Hepatic stellate cell (primary cell): ENCODE data around the gene WASF2.
"Not testable (repeated sequence)": the region's sequence is repeated elsewhere in the genome, so short reads cannot be mapped to it uniquely, and the experiment has no call there.

Source experiments
- DNase-seq: peaks from one replicate; pipeline ENCODE4 v3.0.0; 2011; ENCODE audit warnings: low spot score

WASF2 gene

DNA sequence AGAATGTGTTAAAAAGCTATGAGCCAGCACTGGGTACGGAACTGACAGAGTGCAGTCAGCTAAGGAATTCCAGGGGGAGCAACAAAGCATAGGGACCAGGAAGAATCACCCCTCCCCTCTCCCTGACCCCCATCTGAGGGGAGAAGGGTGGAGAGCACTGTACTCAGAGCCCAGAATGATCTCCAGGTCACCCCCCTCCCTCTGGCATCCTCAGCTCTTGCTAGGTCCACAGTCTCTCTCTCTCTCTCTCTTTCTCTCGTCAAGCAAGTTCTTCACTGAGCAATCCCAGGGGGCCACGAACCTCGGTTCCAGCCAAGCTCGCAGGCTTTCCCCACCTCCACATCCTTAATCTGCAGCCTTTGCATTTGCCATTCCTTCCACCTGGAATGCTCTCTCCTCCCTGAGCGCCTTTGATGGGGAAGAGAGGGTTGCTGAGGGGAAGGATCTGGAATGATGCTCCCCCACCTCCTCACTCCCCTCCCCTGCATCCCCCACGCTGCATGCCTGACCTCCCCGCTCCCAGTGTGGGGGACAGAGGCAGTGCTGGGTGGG lies 6.7 kb upstream of the WASF2 start:
- DNase-seq, result peak; percentile 60

DNA sequence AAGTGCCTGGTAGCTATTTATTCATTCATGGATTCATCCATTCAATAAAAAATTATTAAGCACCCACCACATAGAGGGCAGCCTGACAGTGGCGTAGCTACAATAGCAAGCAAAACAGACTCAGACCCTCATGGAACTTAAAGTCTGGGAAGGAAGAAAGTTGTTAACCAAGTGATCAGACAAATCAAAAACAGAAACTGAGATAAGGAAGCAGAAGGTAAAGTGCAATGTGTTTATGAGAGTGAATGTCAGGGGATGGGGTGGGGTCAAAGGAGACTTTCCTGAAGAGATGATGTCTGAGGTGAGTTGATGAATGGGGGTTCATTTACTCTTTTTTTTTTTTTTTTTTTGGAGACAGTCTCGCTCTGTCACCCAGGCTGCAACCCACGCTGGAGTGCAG lies 2.8 kb upstream of the WASF2 start:
- DNase-seq, result no peak

DNA sequence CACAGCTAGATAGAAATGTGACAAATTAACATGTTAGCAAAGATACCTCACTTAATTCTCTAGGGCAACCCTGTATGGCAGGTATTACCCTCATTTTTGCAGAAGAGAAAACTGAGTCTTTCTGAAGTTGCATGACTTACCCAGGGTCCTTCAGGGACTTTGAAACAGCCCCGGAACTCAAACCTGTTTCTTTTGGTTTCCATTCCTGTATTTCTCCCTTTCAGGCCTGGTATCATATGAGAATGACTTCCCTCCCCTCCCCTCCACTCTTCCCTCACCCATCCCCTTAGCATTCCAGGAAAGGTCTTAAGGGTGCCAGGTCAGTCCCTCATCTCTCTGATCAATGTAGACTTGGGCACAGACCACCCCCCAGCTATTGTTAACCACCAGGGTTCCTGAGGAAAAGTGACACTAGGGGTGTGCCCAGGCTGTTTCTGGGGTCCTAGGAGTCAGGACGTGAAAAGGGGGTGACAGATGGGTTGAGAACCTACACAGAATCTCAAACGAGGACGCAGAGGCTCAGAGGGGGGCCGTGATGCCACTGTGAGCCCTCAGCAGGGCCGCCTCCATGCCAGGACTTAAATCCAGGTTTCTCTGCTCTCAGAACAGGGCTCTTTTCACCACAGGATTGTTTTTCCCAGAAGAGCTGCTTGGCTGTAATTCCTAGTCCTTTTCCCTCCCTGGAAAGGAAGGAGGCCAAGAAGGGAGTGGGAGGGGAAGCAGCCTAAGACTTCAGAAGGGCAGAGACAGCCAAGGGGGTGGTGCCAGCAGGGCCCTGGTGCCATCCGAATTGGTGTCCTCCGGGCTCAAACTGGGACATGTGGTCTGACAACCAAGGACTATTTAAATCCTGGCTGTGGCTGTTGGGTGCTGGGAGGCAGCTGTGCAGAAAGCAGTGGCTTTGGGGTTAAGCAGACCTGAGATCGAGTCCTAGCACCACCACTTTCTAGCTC lies 2.1 kb upstream of the WASF2 start:
- no peak for DNase-seq

- DNase-seq, result no peak
These were observed 430 bp downstream of the WASF2 start for GRCh38 chr1:27489501-27489972.

DNA sequence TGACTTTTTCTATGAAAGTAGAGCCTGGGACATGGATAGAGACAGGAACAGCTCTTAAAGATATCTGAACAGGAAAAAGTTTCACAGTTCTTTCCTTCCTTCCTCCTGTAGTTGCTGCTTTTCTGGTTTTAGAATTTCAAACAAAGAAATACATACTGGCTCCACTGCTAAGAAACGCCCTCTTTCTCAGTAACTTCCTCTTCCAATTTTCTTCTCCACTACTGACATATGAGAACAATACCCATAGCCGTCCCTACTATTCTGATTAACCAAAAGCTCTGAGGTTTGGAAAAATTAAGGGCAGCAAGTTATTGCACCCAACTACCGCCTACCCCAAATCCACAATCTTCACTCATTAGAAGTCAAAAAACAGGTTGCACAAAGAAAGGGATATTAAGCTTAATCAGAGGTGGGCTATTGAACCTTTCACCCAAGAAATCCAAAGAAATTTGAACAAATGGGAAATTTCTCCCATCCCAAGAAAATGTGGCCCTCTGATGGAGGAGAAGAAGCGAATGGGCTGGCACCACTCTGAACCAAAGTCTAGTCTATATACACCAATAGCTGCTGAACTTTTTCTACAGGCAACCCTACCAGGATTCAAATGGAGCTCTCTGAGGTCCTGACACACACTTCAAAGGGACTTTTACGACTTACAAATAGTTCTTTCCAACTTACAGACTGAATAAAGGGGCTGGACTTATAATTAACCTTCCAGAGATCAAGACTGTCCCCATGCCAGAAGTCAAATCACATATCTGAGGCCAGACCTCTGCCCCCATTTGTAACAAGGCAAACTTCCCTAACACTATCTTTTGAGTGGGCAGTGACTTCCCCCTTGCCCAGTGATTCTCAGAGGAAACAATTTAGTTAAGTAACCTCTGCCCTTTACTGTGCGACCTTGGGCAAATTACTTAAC lies 1.7 kb downstream of the WASF2 start:
- DNase-seq, result no peak

DNA sequence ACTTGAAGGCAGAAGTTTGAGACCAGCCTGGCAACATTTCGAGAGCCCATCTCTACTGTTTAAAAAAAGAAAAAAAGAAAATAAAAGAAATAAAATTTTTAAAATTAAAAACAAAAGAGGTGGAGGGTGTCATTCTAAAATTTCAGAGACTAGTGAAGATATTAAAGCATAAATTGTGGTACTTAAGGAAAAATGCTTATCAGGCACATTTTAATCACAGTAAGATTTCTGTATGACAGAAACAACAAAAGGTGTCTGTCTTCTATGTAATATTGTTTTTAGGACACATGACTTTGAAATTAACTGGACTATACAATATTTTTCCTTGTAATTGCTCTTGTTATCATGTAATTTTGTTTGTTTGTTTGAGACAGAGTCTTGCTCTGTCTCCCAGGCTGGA lies 4.6 kb downstream of the WASF2 start:
- DNase-seq, result no peak

- DNase-seq, result no peak
These were observed 6.3 kb downstream of the WASF2 start for GRCh38 chr1:27483659-27484058.

DNA sequence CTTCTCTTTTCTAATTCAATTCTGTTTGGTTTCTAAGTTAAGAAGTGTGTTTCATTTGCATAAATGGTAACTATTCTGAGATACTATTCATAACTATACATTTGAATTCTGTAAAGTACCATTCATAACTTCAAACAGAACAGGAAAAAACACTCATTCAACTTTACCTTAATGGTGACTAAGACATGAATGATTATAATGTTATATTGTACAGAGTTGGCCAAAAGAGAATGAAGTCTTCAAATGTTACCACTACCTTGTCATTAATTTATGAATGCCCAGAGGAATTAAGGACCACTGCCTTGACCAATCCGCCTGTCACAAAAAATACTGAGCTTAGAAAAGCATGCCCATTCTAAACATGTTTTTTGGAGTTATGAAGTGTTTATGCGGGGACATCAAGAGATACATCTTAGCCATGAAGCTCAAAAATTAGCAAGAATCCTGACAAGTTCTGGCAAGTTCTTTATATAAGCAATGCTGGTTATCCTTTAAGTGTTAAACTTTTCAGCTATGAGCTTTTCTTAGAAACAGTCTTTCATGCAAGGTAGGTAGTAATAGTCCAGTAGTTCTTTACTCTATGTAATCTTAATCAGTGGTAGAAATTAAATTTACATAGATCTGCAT lies 7.9 kb downstream of the WASF2 start:
- DNase-seq, result no peak

GRCh38 chr1:27478098-27478497 lies 11.9 kb downstream of the WASF2 start:
- DNase-seq, result no peak

DNA sequence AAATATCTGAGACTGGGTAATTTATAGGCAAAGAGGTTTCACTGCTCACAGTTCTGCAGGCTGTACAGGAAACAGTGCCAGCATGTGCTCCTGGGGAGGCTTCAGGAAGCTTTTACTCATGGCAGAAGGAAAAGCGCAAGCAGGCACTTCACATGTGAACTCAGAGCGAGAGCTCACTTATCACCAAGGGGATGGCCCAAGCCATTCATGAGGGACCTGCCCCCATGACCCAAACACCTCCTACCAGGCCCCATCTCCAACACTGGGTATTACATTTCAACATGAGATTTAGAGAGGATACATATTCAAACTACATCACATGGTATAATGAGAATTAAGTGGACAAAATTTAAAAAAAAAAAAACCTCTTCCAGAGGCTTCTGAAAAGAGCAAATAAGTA lies 13.7 kb downstream of the WASF2 start:
- no peak for DNase-seq

DNA sequence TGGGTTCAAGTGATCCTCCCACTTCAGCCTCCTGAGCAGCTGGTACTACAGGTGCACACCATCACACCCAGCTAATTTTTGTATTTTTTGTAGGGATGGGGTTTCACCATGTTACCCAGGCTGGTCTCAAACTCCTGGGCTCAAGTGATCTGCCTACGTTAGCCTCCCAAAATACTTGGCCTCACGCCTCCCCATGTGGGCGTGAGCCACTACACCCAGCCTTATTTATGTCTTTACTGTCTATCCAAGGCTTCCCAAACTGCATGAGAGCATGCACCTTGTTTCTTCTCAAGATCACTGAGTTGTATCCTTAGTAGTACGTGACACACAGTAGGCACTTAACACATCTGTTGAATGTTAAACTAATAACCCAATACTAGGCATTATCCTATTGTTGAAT lies 14.2 kb downstream of the WASF2 start:
- DNase-seq, result no peak

GRCh38 chr1:27473755-27474154 lies 16.2 kb downstream of the WASF2 start:
- no peak for DNase-seq

DNA sequence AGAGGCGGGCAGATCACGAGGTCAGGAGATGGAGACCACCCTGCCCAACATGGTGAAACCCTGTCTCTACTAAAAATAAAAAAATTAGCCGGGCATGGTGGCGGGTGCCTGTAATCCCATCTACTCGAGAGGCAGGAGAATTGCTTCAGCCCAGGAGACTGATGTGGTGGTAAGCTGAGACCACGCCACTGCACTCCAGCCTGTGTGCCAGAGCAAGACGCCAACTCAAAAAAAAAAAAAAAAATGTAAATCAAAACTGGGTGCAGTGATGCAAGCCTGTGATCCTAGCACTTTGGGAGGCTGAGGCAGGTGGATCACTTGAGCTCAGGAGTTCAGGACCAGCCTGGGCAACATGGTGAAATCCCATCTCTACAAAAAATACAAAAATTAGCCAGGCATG lies 17.9 kb downstream of the WASF2 start:
- DNase-seq, result not testable (repeated sequence)

GRCh38 chr1:27471477-27471876 lies 18.5 kb downstream of the WASF2 start:
- DNase-seq, result no peak

DNA sequence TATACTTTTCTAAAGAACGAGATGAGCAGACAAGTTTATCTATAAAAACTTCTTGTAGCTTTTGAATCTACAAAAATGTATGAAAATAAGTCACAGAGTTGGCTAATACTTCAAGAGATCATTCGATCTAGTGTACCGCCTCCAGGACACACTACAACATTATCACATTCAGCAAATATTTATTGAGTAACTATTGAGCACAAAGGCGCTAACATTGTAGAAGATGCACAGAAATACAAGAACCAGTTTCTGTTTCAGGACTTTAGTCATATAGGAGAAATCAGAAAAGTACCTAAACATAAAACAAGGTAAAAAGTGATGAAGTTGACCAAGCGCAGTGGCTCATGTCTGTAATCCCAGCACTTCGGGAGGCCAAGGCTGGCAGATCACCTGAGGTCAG lies 20.6 kb downstream of the WASF2 start:
- DNase-seq, result no peak

DNA sequence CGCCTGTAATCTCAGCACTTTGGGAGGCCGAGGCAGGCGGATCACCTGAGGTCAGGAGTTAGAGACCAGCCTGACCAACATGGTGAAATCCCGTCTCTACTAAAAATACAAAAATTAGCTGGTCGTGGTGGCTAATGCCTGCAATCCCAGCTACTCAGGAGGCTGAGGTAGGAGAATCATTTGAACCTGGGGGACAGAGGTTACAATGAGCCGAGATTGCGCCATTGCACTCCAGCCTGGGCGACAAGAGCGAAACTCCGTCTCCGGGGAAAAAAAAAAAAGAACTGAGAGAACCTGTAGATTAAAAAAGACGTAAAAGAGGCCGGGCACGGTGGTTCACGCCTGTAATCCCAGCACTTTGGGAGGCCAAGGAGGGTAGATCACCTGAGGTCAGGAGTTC lies 21.6 kb downstream of the WASF2 start:
- not testable (repeated sequence) for DNase-seq

DNA sequence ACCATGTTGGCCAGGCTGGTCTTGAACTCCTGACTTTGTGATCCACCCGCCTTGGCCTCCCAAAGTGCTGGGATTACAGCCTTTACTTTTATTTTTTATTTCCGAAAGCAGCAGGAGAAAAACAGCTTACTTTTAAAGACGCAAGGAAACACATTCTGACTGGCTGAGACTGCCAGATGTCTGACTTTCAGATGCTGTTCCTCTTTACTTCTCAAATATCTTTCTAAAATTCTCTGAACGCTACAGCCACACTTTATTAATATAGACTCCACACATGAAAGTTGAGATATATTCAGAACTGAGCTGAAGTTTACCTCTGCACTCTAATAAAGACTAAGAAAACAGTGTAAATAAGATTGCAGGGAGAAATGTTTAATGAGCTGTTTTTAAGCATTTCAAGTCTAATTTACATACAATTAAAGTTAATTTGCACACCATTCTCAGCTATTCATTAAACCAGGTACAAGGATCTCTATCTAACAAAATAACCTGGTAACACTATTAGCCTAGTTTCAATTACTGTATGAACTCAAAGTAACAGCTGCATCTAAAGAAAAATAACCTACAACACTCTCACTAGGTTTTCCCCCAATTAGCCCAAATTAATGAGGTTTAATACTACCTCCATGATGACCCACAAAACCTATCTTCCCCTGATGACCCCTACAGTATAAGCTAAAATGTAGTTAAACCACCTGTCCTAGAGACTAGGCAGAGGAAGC lies 24.9 kb downstream of the WASF2 start:
- DNase-seq, result no peak

DNA sequence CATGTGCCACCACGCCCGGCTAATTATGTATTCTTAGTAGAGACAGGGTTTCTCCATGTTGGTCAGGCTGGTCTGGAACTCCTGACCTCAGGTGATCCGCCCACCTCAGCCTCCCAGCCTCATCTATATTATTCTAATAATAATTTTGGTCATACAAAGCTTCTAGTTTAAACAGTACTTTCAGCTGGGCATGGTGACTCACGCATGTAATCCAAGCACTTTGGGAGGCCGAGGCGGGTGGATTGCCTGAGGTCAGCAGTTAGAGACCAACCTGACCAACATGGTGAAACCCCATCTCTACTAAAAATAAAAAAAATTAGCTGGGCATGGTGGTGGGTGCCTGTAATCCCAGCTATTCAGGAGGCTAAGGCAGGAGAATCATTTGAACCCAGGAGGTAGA lies 26.1 kb downstream of the WASF2 start:
- DNase-seq, result not testable (repeated sequence)

- DNase-seq, result not testable (repeated sequence)
These were observed 31.4 kb downstream of the WASF2 start for GRCh38 chr1:27458521-27458920.

- no peak for DNase-seq
These were observed 34.7 kb downstream of the WASF2 start for GRCh38 chr1:27455139-27455811.

- no peak for DNase-seq
These were observed 35.4 kb downstream of the WASF2 start for GRCh38 chr1:27454610-27455009.
